ENCODE data around the gene ZNF618.

DNA sequence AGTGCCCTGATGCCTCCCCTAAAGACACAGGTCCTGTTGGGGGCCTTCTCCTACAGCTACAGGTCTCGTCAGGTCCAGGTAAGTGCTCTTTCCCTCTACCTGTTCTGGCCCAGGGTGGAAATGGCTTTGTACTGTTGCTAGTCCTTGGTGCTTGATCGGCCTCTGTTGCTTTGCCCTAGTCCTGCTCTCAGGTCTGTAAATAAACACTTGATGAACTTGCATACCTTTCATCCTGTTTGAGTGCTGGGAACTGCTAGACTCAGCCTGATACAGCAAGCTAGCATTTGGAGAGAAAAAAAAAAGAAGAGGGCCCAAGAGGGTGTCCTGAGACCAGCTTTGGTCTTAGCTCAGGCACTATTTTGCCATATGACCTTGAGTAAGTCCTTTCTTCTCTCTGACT lies 21.8 kb upstream of the ZNF618 start:
- no peak for TF ChIP-seq CTCF (IDR thresholded peaks at IDR 0.05)
- TF ChIP-seq POLR2A (IDR thresholded peaks at IDR 0.05): no peak
